Naive B cell (primary cell): ENCODE results near the gene NSMCE4A. TPM values are rescaled to one million over a fixed set of nuclear protein-coding genes. Genes with fewer than 3 reads are reported as not detected.
"Not testable (repeated sequence)": the region's sequence is repeated elsewhere in the genome, so short reads cannot be mapped to it uniquely, and the experiment has no call there.

ENCODE experiments used
- ATAC-seq, 2 donors: fragments of 150-1000 bp; cut with Tn5 transposase; 2 replicates each; pipeline ENCODE4 v1.10.0; 2021; ENCODE audit warnings: low read depth in 2 of 2, mild to moderate bottlenecking in 2 of 2, moderate library complexity in 2 of 2
- DNase-seq: peaks from one replicate; pipeline ENCODE4 v3.0.0; 2022
- H3K27ac Mint-ChIP-seq, 6 donors: one replicate each; pipeline ENCODE4 v1.8.0; 2020 to 2022; ENCODE audit warnings: mild to moderate bottlenecking in 6 of 6, mixed read lengths in 6 of 6, moderate library complexity in 5 of 6, inconsistent platforms in 2 of 6
- H3K27me3 Mint-ChIP-seq, 3 donors: one replicate each; pipeline ENCODE4 v1.8.0; 2021 to 2022; ENCODE audit warnings: mixed read lengths in 3 of 3, mild to moderate bottlenecking in 1 of 3
- H3K36me3 Mint-ChIP-seq, 2 donors: one replicate each; pipeline ENCODE4 v1.8.0; 2020 to 2022; ENCODE audit warnings: mixed read lengths in 2 of 2, inconsistent platforms in 1 of 2, mild to moderate bottlenecking in 1 of 2
- H3K4me1 Mint-ChIP-seq, 3 donors: one replicate each; pipeline ENCODE4 v1.8.0; 2020 to 2022; ENCODE audit warnings: mixed read lengths in 3 of 3, inconsistent platforms in 1 of 3, mild to moderate bottlenecking in 1 of 3, moderate library complexity in 1 of 3
- H3K4me3 Mint-ChIP-seq, 8 donors: one replicate each; pipeline ENCODE4 v1.8.0; 2020 to 2022; ENCODE audit warnings: mild to moderate bottlenecking in 8 of 8, mixed read lengths in 8 of 8, moderate library complexity in 8 of 8, inconsistent platforms in 2 of 8
- H3K9me3 Mint-ChIP-seq, 7 donors: one replicate each; pipeline ENCODE4 v1.8.0; 2020 to 2022; ENCODE audit warnings: mixed read lengths in 7 of 7, mild to moderate bottlenecking in 5 of 7, inconsistent platforms in 2 of 7, moderate library complexity in 1 of 7
- polyA plus RNA-seq, 6 donors: library from polyadenylated mRNA; unstranded; fragments of 300-500 nt; fragmentation: Illumina TruSeq; gene quantifications; one replicate each; pipeline ENCODE4 v1.2.3, GENCODE V29; 2021; ENCODE audit warnings: low read depth in 6 of 6

Gene NSMCE4A
- polyA plus RNA-seq, 6 donors from 2014 or later, result 58.6 to 77.1 (median 67.5) TPM

GRCh38 chr10:121976607-121977006, 1.6 kb upstream of the NSMCE4A start:
- peak overlapping the region in 5 of 8 donors; percentile 16 to 86 (median 49) for H3K4me3 Mint-ChIP-seq
- DNase-seq, result no peak

GRCh38 chr10:121975295-121976086, 474 bp upstream of the NSMCE4A start:
- Mint-ChIP-seq H3K9me3 (peaks cover 0 to 3% (median 0%) of the 10 kb centered on the region in 7 donors), H3K27ac (peak overlapping the region in 4 of 6 donors; percentile 22 to 73 (median 48)), H3K27me3 (no peaks in the 10 kb centered on the region), H3K36me3 (peaks cover 0 to 6% of the 10 kb centered on the region in 2 donors), H3K4me1 (peaks cover 13 to 28% (median 20%) of the 10 kb centered on the region in 3 donors), H3K4me3 (peak overlapping the region; percentile 58 to 89 (median 74))
- no peak for ATAC-seq
- DNase-seq, result no peak

More at GRCh38 chr10:121976607-121977006, 1.6 kb upstream of the NSMCE4A start:
- H3K36me3 Mint-ChIP-seq, result peaks cover 0 to 6% of the 10 kb centered on the region in 2 donors
- no peaks in the 10 kb centered on the region for H3K27me3 Mint-ChIP-seq
- no peak for ATAC-seq
- peaks cover 0 to 3% (median 2%) of the 10 kb centered on the region in 7 donors for H3K9me3 Mint-ChIP-seq
- H3K27ac Mint-ChIP-seq, result peak overlapping the region in 2 of 6 donors; percentile 42 to 62
- H3K4me1 Mint-ChIP-seq, result peaks cover 13 to 28% (median 18%) of the 10 kb centered on the region in 3 donors

GRCh38 chr10:121974019-121974534, 940 bp downstream of the NSMCE4A start:
- Mint-ChIP-seq H3K27me3 (no peaks in the 10 kb centered on the region), H3K27ac (peak overlapping the region in 3 of 6 donors; percentile 13 to 79 (median 68)), H3K9me3 (peaks cover 0 to 3% (median 0%) of the 10 kb centered on the region in 7 donors), H3K4me3 (peak overlapping the region; percentile 72 to 90 (median 85)), H3K36me3 (peaks cover 0 to 6% of the 10 kb centered on the region in 2 donors), H3K4me1 (peaks cover 13 to 28% (median 20%) of the 10 kb centered on the region in 3 donors)
- ATAC-seq, result peak; percentile 9 to 13
- no peak for DNase-seq

GRCh38 chr10:121969086-121969485, 5.9 kb downstream of the NSMCE4A start:
- not testable (repeated sequence) for ATAC-seq, H3K4me3 Mint-ChIP-seq, DNase-seq, H3K9me3 Mint-ChIP-seq, H3K27ac Mint-ChIP-seq, H3K27me3 Mint-ChIP-seq
- H3K4me1 Mint-ChIP-seq, result peaks cover 13 to 17% (median 17%) of the 10 kb centered on the region in 3 donors
- H3K36me3 Mint-ChIP-seq, result peaks cover 12 to 13% of the 10 kb centered on the region in 2 donors

DNA sequence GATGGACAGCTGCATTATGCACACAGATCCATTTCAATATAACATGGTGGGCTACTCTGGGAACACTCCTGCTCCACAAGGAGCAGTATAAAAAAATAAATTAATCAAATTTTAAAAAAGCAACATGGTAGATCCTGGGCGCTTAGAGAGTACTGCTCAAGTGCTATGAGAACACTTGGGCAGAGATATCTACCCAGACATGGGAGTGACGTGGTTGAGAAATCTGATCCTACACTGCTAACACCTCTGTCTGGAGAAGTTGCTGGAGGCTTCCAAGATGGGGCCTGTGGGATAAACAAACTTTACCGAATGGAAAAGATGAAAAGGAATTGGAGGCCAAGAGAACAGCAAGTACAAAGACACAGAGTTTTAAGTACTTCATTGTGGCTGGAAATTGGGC, 9.0 kb downstream of the NSMCE4A start:
- ATAC-seq, result no peak
- Mint-ChIP-seq H3K27me3 (no peaks in the 10 kb centered on the region), H3K4me1 (peaks cover 0 to 4% (median 3%) of the 10 kb centered on the region in 3 donors), H3K9me3 (no peaks in the 10 kb centered on the region), H3K4me3 (no peak overlapping the region), H3K27ac (peak overlapping the region in 2 of 6 donors; percentile 30 to 65), H3K36me3 (peaks cover 11 to 21% of the 10 kb centered on the region in 2 donors)
- no peak for DNase-seq

DNA sequence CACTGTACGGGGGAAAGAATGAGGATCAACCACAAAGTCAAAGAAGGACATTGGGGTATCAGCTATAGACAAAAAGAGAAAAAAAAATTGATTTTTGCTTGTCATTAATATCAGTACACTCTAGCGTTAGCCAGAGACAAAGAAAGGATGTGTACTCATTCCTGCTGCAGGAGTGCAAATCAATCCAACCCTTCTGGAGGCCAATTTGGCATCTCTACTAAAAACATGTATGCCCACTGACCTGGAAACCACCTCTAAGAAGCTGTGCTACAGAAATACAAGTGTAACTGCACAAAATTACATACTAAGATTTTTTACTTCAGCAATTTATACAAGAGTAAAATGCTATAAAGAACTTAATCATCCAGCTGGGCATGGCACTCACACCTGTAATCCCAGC, 13.6 kb downstream of the NSMCE4A start:
- Mint-ChIP-seq H3K36me3 (peaks cover 16 to 21% of the 10 kb centered on the region in 2 donors), H3K9me3 (no peaks in the 10 kb centered on the region), H3K27ac (peak overlapping the region in 1 of 6 donors; percentile 61), H3K4me1 (peaks cover 0 to 4% (median 3%) of the 10 kb centered on the region in 3 donors), H3K4me3 (no peak overlapping the region), H3K27me3 (no peaks in the 10 kb centered on the region)
- DNase-seq, result no peak
- ATAC-seq, result no peak

GRCh38 chr10:121959671-121960070, 15.3 kb downstream of the NSMCE4A start:
- H3K4me3 Mint-ChIP-seq, result no peak overlapping the region
- no peaks in the 10 kb centered on the region for H3K27me3 Mint-ChIP-seq
- ATAC-seq (no peak), DNase-seq (no peak)
- H3K27ac Mint-ChIP-seq, result no peak overlapping the region
- H3K9me3 Mint-ChIP-seq, result no peaks in the 10 kb centered on the region
- peaks cover 8 to 9% of the 10 kb centered on the region in 2 donors for H3K36me3 Mint-ChIP-seq
- peaks cover 0 to 4% (median 3%) of the 10 kb centered on the region in 3 donors for H3K4me1 Mint-ChIP-seq

- Mint-ChIP-seq H3K27ac (peak overlapping the region in 2 of 6 donors; percentile 5 to 22), H3K4me1 (no peaks in the 10 kb centered on the region), H3K9me3 (no peaks in the 10 kb centered on the region), H3K27me3 (no peaks in the 10 kb centered on the region), H3K36me3 (peaks cover 0 to 12% of the 10 kb centered on the region in 2 donors), H3K4me3 (no peak overlapping the region)
- ATAC-seq (no peak), DNase-seq (no peak)
Observed at GRCh38 chr10:121956111-121957061, 18.6 kb downstream of the NSMCE4A start.

GRCh38 chr10:121952226-121952625, 22.8 kb downstream of the NSMCE4A start:
- H3K27me3 Mint-ChIP-seq, result no peaks in the 10 kb centered on the region
- no peak for ATAC-seq
- H3K4me3 Mint-ChIP-seq, result no peak overlapping the region
- H3K9me3 Mint-ChIP-seq, result peaks cover 0 to 4% (median 0%) of the 10 kb centered on the region in 7 donors
- no peak overlapping the region for H3K27ac Mint-ChIP-seq
- peaks cover 0 to 7% of the 10 kb centered on the region in 2 donors for H3K36me3 Mint-ChIP-seq
- peaks cover 0 to 5% (median 0%) of the 10 kb centered on the region in 3 donors for H3K4me1 Mint-ChIP-seq
- no peak for DNase-seq

- H3K27me3 Mint-ChIP-seq, result no peaks in the 10 kb centered on the region
- no peak overlapping the region for H3K27ac Mint-ChIP-seq
- peaks cover 0 to 7% of the 10 kb centered on the region in 2 donors for H3K36me3 Mint-ChIP-seq
- peaks cover 0 to 4% (median 0%) of the 10 kb centered on the region in 7 donors for H3K9me3 Mint-ChIP-seq
- H3K4me1 Mint-ChIP-seq, result peaks cover 0 to 5% (median 0%) of the 10 kb centered on the region in 3 donors
- H3K4me3 Mint-ChIP-seq, result no peak overlapping the region
- DNase-seq (no peak), ATAC-seq (no peak)
Observed at GRCh38 chr10:121949451-121949850, 25.6 kb downstream of the NSMCE4A start.

DNA sequence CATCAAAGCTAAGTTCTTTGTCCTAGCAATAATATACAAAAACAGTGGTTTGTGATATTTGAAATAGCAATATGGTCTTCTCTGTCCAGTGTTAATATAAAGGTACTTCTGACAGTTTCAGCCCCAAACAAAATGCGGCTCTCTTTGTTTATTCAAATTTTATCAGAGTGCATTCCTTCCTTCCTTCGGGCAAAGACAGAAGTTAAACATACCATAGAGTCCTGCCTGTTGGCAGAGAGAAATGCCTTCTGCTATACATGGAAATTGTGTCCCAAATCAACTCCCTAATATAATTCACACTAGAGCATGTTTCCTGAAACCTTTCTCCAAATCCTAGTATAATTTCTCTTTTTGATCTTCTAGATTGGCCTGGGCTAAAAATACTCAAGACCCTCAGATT, 26.0 kb downstream of the NSMCE4A start:
- Mint-ChIP-seq H3K4me1 (peaks cover 0 to 5% (median 0%) of the 10 kb centered on the region in 3 donors), H3K27ac (no peak overlapping the region), H3K36me3 (peaks cover 0 to 7% of the 10 kb centered on the region in 2 donors), H3K4me3 (no peak overlapping the region), H3K27me3 (no peaks in the 10 kb centered on the region), H3K9me3 (peaks cover 0 to 4% (median 0%) of the 10 kb centered on the region in 7 donors)
- no peak for DNase-seq
- no peak for ATAC-seq

DNA sequence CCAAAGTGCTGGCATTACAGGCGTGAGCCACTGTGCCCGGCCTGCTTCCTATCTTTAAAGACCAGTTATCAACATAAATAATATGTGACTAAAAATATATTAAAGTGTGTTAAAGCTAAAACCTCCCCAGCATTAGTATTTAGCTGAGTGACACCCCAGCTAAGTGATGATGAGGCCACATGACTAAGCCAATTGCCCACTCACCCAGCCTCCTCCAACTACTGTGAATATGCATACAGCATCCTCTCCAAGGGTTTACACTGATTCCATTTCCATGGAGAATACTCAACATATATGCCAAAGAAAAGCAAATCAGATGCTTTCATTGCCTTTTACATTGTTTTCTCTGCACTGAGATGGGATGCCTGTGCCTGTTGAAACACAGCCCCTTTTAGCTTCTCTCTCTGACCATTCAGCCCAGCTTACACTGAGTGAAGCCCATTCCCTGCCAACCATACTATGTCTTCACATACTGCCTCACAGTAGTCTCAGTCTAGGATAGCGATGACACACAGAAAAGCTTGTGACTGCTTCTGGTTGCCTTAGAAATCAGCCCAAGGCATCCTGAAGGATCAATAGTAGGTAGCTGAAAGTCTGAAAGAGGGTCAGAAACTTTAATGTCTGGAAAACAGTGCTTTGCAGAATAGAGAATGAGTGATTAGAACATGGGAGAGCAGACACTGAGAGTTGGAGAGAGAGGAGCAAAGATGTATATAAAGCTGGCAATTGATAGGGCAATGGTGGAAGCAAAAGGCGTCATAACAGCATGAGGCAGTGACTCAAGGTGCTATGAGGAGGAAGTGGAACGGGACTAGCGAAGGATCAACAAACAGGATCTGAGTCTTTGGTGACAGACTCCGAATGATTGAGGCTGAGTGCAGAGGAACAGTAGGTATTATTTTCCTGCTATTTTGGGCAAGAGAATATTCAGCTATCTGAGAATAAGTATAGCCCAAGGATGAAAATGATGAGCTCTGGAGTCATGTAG, 27.4 kb downstream of the NSMCE4A start:
- Mint-ChIP-seq H3K9me3 (peaks cover 0 to 4% (median 0%) of the 10 kb centered on the region in 7 donors), H3K4me3 (no peak overlapping the region), H3K36me3 (no peaks in the 10 kb centered on the region), H3K27me3 (no peaks in the 10 kb centered on the region), H3K27ac (peak overlapping the region in 2 of 6 donors; percentile 69 to 72), H3K4me1 (peaks cover 0 to 5% (median 0%) of the 10 kb centered on the region in 3 donors)
- no peak for ATAC-seq
- DNase-seq, result no peak
